IPS DF 4.7 (cell line): Measurements from ENCODE around the gene NUTM2F.
"Not testable (repeated sequence)": the region's sequence is repeated elsewhere in the genome, so short reads cannot be mapped to it uniquely, and the experiment has no call there.

Source experiments
- DNase-seq: peaks from one replicate; pipeline ENCODE4 v3.0.0-alpha.2; 2013; ENCODE audit warnings: low spot score; ENCODE audit errors: extremely low read depth

Gene NUTM2F

DNA sequence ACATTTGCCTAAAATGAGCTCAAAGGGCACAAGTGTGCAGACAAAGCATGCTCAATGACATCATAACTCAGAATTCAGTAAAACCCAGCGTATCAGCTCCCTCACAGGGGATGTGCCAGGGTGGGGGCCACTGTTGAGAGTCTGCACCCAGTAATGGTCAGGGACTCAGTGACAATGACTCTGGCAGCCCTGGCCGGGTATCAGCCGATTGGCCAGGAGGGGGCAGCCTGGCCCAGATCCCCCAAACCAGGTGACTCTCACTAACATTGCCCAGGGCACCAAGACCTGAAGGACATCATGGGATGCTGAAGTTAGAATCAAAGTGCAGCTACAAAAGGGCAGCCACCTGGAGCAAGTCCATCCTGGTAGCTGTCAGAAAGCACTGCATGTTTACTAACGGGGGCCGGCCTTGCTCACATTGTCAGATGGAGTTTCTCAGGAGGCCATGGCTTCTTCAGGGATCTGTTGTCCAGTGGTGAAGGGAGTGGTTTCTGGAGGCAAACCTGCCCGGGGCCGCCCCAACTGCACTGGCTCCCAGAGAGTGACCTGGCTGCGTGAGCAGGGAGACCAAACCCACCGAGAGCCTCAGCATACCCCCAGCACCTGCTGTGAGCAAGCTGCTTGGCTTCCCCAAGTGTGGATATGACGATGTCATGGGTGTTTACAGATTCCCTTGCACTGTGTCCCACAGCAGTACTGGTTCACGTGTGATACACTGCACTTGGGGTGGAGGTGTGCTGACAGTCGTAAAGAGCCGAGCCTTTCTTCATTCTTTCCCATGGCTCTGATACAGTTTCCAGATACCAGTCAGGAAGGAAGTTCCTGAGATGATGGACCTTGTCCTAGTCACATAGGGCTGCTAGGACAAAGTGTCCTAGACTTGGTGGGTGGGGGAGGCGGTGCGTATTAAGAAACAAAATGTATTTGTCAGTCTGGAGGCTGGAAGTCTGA is 13.1 kb downstream of the NUTM2F start:
- DNase-seq, result not testable (repeated sequence)

GRCh38 chr9:94303321-94303720 is 25.1 kb downstream of the NUTM2F start:
- DNase-seq, result no peak

DNA sequence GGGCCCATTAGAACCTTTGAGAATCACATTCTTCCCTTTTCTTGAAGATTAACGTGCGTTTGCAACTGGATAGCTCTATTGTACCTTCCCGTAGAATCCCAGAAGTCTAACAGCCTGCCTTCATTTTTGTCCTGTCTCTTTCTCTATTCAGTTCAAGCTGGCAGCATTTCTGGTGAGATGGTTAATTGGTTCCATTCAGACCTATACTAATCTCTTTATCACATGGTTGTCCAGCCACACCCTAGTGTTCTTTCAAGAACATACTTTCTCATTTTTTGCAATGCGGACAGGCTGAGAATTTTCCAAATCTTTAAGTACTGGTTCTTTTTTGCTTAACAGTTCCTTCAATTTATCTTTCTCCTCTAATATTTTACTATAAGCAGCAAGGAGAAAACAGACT is 26.0 kb downstream of the NUTM2F start:
- no peak for DNase-seq

DNA sequence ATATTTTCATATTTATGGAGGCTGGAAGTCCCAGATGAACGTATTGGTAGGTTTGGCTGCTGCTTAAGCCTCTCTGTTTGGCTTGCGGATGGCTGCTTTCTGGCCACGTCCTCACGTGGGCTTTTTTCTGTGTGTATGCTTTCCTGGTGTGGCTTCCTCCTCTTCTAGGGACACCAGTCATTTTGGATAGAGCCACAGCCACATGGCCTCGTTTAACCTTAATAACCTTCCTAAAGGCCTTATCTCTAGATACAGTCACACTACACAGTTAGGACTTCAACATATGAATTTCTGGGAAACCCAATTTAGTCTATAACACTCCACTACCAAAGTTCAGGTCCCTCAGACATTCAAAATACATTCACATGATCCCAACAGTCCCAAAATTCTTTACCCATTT is 26.9 kb downstream of the NUTM2F start:
- no peak for DNase-seq

DNA sequence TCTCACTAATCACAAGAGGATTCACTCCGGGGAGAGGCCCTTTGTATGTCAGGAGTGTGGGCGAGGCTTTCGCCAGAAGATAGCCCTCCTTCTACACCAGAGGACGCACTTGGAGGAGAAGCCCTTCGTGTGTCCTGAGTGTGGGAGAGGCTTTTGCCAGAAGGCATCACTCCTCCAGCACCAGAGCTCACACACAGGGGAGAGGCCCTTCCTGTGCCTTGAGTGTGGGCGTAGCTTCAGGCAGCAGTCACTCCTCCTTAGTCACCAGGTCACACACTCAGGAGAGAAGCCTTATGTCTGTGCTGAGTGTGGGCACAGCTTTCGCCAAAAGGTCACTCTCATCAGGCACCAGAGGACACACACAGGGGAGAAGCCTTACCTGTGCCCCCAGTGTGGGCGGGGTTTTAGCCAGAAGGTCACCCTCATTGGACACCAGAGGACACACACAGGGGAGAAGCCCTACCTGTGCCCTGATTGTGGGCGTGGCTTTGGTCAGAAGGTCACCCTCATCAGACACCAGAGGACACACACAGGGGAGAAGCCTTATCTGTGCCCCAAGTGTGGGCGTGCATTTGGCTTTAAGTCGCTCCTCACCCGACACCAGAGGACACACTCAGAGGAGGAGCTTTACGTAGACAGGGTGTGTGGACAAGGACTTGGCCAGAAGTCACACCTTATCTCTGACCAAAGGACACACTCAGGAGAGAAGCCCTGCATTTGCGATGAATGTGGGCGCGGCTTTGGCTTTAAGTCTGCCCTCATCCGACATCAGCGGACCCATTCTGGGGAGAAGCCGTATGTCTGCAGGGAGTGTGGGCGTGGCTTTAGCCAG is 27.8 kb downstream of the NUTM2F start:
- no peak for DNase-seq

DNA sequence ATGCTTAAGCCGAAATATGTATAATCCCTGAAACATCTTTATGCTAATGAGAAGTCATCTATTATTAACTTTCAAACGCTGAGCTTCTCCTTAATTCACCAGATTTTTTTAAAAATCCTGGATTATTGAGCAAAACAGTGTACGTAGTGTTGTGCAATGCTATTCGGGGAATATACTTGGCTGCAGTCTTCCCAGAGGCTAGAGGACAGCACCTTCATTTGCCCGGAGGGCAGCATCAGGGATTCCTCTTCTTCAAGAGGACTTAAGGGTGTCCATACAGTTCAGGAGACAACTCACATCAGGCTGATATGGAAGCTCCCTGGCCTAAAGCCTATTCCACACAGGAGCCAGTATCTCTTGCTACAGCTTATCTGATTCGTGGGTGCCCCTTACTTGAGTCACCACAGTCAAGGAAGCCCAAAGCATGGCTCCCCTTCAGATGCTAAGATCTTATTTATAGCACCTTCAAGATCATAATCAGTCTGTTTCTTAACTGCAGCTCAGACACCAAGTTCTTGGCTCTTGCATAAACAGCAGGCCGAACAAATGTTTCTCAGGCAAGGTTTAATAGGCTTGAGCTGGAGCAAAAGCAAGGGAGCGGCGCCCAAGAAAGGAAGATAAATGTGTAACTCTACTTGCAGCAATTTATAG is 29.4 kb downstream of the NUTM2F start:
- DNase-seq, result no peak

- no peak for DNase-seq
These were observed 38.8 kb downstream of the NUTM2F start for GRCh38 chr9:94289691-94290090.

DNA sequence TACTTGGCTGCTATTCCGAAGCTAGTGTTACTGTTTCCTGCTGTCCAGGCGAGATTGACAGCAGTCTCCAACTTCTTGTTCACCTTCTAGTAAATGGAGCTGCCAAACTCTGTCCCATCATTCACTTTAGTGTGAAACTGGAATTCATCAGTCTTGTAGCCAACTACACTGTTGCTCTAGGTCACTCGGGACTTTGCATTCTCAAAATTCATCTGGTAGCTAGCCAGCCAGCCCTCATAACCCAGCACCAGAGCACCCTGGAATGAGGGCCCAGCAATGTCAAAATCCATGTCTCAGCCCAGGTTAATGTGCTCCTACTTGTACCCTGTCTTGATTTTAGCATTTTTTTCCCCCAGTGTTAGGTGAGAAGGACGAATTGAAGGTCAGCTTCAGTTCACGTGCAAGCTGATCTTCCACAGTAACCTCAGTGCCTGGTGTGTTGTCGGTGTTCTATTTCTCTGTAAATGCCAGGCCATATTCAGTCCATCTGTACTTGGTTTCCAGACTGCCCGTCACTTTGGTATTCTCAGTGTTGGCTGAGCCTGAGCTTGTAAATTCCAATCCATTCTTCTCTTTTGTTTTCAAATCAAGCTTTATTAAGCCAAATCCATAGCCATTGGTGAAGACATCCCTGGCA is 40.4 kb downstream of the NUTM2F start:
- no peak for DNase-seq

GRCh38 chr9:94286116-94286515 is 42.3 kb downstream of the NUTM2F start:
- DNase-seq, result no peak

- DNase-seq, result no peak
These were observed 47.3 kb downstream of the NUTM2F start for GRCh38 chr9:94281101-94281500.

GRCh38 chr9:94280409-94280989 is 47.9 kb downstream of the NUTM2F start:
- no peak for DNase-seq

DNA sequence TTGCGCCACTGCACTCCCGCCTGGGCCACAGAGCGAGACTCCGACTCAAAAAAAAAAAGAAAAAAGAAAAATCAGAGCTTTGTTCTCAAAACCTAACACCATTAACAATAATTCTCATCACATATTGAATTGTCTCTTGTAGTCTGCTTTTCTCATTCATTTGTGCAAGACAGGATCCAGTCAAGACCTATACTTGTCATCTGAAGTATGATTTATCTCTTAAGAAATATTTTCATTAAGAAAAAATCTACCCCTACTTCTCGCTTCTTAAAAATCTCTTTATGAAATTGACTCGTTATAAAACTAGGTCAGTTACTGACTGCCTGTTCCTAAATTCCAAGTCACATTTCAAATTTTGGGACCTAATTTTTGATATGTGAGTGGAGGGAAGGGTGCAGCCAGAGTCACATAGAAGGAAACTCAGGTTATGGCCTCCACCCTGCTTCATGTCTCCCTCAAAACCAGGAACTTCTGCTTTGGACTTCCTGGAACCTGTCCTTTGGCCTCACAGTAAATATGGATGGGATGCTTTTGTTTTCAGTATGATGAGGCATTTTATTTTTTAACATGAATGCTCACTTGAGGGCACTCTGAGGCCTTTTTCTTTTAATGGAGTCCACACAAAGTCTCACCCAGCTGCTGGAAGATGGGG is 50.4 kb downstream of the NUTM2F start:
- no peak for DNase-seq

GRCh38 chr9:94277029-94277428 is 51.4 kb downstream of the NUTM2F start:
- not testable (repeated sequence) for DNase-seq

GRCh38 chr9:94270009-94270408 is 58.4 kb downstream of the NUTM2F start:
- DNase-seq, result no peak

- no peak for DNase-seq
These were observed 59.2 kb downstream of the NUTM2F start for GRCh38 chr9:94269264-94269663.
